GM19043 (cell line): Measurements from ENCODE around the gene METTL5.
"Not testable (repeated sequence)": the region's sequence is repeated elsewhere in the genome, so short reads cannot be mapped to it uniquely, and the experiment has no call there.

Source experiments
- ATAC-seq: cut with Tn5 transposase; IDR thresholded peaks from one replicate; pipeline ENCODE4 v1.9.1; 2021; ENCODE audit warnings: low read depth; ENCODE audit not compliant: unreplicated experiment

The METTL5 gene

GRCh38 chr2:169824373-169825333 is at the start of gene METTL5:
Gene METTL5, minus strand, starts transcription at chr2:169824905. Its CDS starts 308 bp downstream, at chr2:169824597.
- ATAC-seq, result peak; percentile 57

- ATAC-seq, result no peak
Observed at GRCh38 chr2:169871994-169872393, 47.3 kb upstream of the METTL5 start.

GRCh38 chr2:169871369-169871768 is 46.7 kb upstream of the METTL5 start:
- ATAC-seq, result not testable (repeated sequence)

GRCh38 chr2:169868951-169869350 is 44.2 kb upstream of the METTL5 start:
- ATAC-seq, result no peak

- no peak for ATAC-seq
Observed at GRCh38 chr2:169867579-169867978, 42.9 kb upstream of the METTL5 start.

GRCh38 chr2:169866230-169866629 is 41.5 kb upstream of the METTL5 start:
- not testable (repeated sequence) for ATAC-seq

GRCh38 chr2:169865492-169865891 is 40.8 kb upstream of the METTL5 start:
- ATAC-seq, result no peak

GRCh38 chr2:169862816-169863215 is 38.1 kb upstream of the METTL5 start:
- ATAC-seq, result no peak

GRCh38 chr2:169860149-169860548 is 35.4 kb upstream of the METTL5 start:
- no peak for ATAC-seq

- ATAC-seq, result no peak
Observed at GRCh38 chr2:169859423-169859822, 34.7 kb upstream of the METTL5 start.

- ATAC-seq, result not testable (repeated sequence)
Observed at GRCh38 chr2:169855281-169856258, 30.9 kb upstream of the METTL5 start.

- no peak for ATAC-seq
Observed at GRCh38 chr2:169853041-169853668, 28.4 kb upstream of the METTL5 start.

GRCh38 chr2:169849710-169850109 is 25.0 kb upstream of the METTL5 start:
- no peak for ATAC-seq

- not testable (repeated sequence) for ATAC-seq
Observed at GRCh38 chr2:169848959-169849693, 24.4 kb upstream of the METTL5 start.

GRCh38 chr2:169845016-169845415 is 20.3 kb upstream of the METTL5 start:
- ATAC-seq, result no peak

- ATAC-seq, result not testable (repeated sequence)
Observed at GRCh38 chr2:169841625-169842024, 16.9 kb upstream of the METTL5 start.

- ATAC-seq, result no peak
Observed at GRCh38 chr2:169840747-169841142, 16.0 kb upstream of the METTL5 start.

GRCh38 chr2:169839954-169840746 is 15.4 kb upstream of the METTL5 start:
- ATAC-seq, result no peak
